GM12878 (cell line): Measurements from ENCODE around the gene UTF1. TPM values are rescaled to one million over a fixed set of nuclear protein-coding genes. Genes with fewer than 3 reads are reported as not detected.

Experiments
- ATAC-seq: fragments of 200-7000 bp; cut with Tn5 transposase; 3 replicates; pipeline ENCODE4 v1.9.1; 2020; ENCODE audit warnings: mild to moderate bottlenecking, moderate library complexity
- BruUV-seq: library from RNA; stranded (reverse); fragments of 400-500 nt; replicated peaks from 2 replicates; lab custom pipeline; 2021; lab: Mats Ljungman, UMichigan
- CTCF ChIA-PET: fragments of 300-600 bp; sonication (Branson Sonifier 250); formaldehyde crosslinking; extraction: SDS; loops from one replicate; lab custom pipeline; 2021; ENCODE audit warnings: inconsistent platforms; lab: Yijun Ruan, JAX
- POLR2A ChIA-PET: fragments of 350-600 bp; formaldehyde crosslinking; extraction: SDS; loops from one replicate; lab custom pipeline; 2021; ENCODE audit warnings: inconsistent platforms; lab: Charles Lee
- RAD21 ChIA-PET: fragments of 300-600 bp; sonication (Branson Sonifier 250); formaldehyde crosslinking; loops from one replicate; lab custom pipeline; 2023; ENCODE audit warnings: antibody characterized with exemption; ENCODE audit not compliant: unreplicated experiment; lab: Charles Lee
- SMC1A ChIA-PET: fragments of 300-600 bp; sonication (Branson Sonifier 250); formaldehyde crosslinking; loops from one replicate; lab custom pipeline; 2023; ENCODE audit not compliant: unreplicated experiment, uncharacterized antibody; lab: Charles Lee
- DNase-seq: peaks from one replicate; pipeline ENCODE4 v3.0.0-alpha.2; 2011; ENCODE audit warnings: low read depth, low spot score
- FAIRE-seq: peaks from 3 replicates; lab custom pipeline; 2011; peaks lifted over from hg19 to GRCh38; lab: Jason Lieb, UNC
- H2AFZ ChIP-seq: 2 replicates; pipeline ENCODE4 v1.6.0; 2011; ENCODE audit warnings: low read depth, low read length, control low read depth; ENCODE audit not compliant: control insufficient read depth
- H3K27ac ChIP-seq: 2 replicates; pipeline ENCODE4 v1.5.1; 2011; ENCODE audit warnings: control low read depth; ENCODE audit not compliant: control insufficient read depth, insufficient read depth
- H3K27me3 ChIP-seq, 2 experiments: replicated peaks in 1 of 2; 2 replicates each; pipeline versions ENCODE4 v1.6.0 to v1.6.1; 2011; ENCODE audit warnings: low read length in 1 of 2; ENCODE audit not compliant: control insufficient read depth in 2 of 2, insufficient read depth in 2 of 2
- H3K36me3 ChIP-seq, 2 experiments: 2 replicates each; pipeline ENCODE4 v1.5.1; 2011; ENCODE audit warnings: low read length in 1 of 2; ENCODE audit not compliant: control insufficient read depth in 2 of 2, insufficient read depth in 2 of 2
- H3K4me1 ChIP-seq: 2 replicates; pipeline ENCODE4 v1.6.1; 2011; ENCODE audit warnings: mild to moderate bottlenecking, low read length, moderate library complexity, mixed read lengths; ENCODE audit not compliant: control insufficient read depth, insufficient read depth
- H3K4me2 ChIP-seq: 2 replicates; pipeline ENCODE4 v1.6.0; 2011; ENCODE audit warnings: control low read depth; ENCODE audit not compliant: control insufficient read depth, insufficient read depth
- H3K4me3 ChIP-seq: fragments of 200-600 bp; sonication (generic); 2 replicates; pipeline ENCODE4 v1.5.1; 2016
- H3K79me2 ChIP-seq: 2 replicates; pipeline ENCODE4 v1.6.0; 2011; ENCODE audit warnings: low read length; ENCODE audit not compliant: control insufficient read depth, insufficient read depth
- H3K9ac ChIP-seq: 2 replicates; pipeline ENCODE4 v1.8.0; 2011; ENCODE audit warnings: low read length, control low read depth, mixed read lengths; ENCODE audit not compliant: control insufficient read depth, insufficient read depth
- H3K9me3 ChIP-seq: replicated peaks from 3 replicates; pipeline ENCODE4 v1.5.1; 2011; ENCODE audit warnings: mild to moderate bottlenecking, low read length; ENCODE audit not compliant: control insufficient read depth, insufficient read depth
- H4K20me1 ChIP-seq: 2 replicates; pipeline ENCODE4 v1.6.0; 2011; ENCODE audit not compliant: control insufficient read depth, insufficient read depth
- BCL3 ChIP-seq: IDR thresholded peaks from 2 replicates; pipeline ENCODE4 v1.6.1; 2011; ENCODE audit warnings: borderline replicate concordance, low read depth, mild to moderate bottlenecking, moderate library complexity, low read length; ENCODE audit not compliant: insufficient read depth, poor library complexity, severe bottlenecking
- CHD2 ChIP-seq: IDR thresholded peaks from 2 replicates; pipeline ENCODE4 v1.6.1; 2011; ENCODE audit warnings: low read depth, low read length, improper control_type of control experiment, borderline replicate concordance
- HCFC1 ChIP-seq: fragments of 150-350 bp; IDR thresholded peaks from 2 replicates; pipeline ENCODE4 v1.6.1; 2014; ENCODE audit warnings: low read length
- HDAC6 ChIP-seq: fragments of 200-600 bp; sonication (generic); IDR thresholded peaks from one replicate; pipeline ENCODE4 v1.8.0; 2017; ENCODE audit warnings: antibody characterized with exemption; ENCODE audit not compliant: unreplicated experiment
- JUND ChIP-seq: IDR thresholded peaks from 2 replicates; pipeline ENCODE4 v1.6.1; 2012; ENCODE audit warnings: low read depth, mild to moderate bottlenecking, low read length, improper control_type of control experiment, moderate library complexity
- MXI1 ChIP-seq: fragments of 150-350 bp; IDR thresholded peaks from 2 replicates; pipeline ENCODE4 v1.6.1; 2011; ENCODE audit warnings: low read depth, mild to moderate bottlenecking, inconsistent platforms, low read length, improper control_type of control experiment
- NFXL1 ChIP-seq: fragments of 450-650 bp; IDR thresholded peaks from 2 replicates; pipeline ENCODE4 v1.6.1; 2017; ENCODE audit warnings: antibody characterized with exemption, mild to moderate bottlenecking, borderline replicate concordance
- NFYB ChIP-seq: IDR thresholded peaks from 2 replicates; pipeline ENCODE4 v1.6.1; 2011; ENCODE audit warnings: low read depth, mild to moderate bottlenecking, low read length, improper control_type of control experiment, moderate library complexity; ENCODE audit not compliant: insufficient read depth
- PML ChIP-seq: IDR thresholded peaks from 2 replicates; pipeline ENCODE4 v1.6.1; 2012; ENCODE audit warnings: low read length, inconsistent platforms
- RUNX3 ChIP-seq: IDR thresholded peaks from 2 replicates; pipeline ENCODE4 v1.6.1; 2012; ENCODE audit warnings: low read length, inconsistent platforms
- TCF7 ChIP-seq: IDR thresholded peaks from 2 replicates; pipeline ENCODE4 v1.6.1; 2014; ENCODE audit warnings: antibody characterized with exemption, borderline replicate concordance
- ZNF622 ChIP-seq: fragments of 450-650 bp; IDR thresholded peaks from 2 replicates; pipeline ENCODE4 v1.6.1; 2017; ENCODE audit warnings: mild to moderate bottlenecking, inconsistent platforms
- WGBS: methylation state at CpG from one replicate; pipeline ENCODE4 v1.1.6; 2016; ENCODE audit warnings: low lambda C conversion rate; ENCODE audit not compliant: insufficient replicate concordance, insufficient coverage; ENCODE audit errors: missing lambda C conversion rate; 5-methylcytosine and 5-hydroxymethylcytosine counted together
- in situ Hi-C: fragments of 300-500 bp; cut with MboI; formaldehyde crosslinking; loops from 9 replicates; pipeline ENCODE4 v1.14.3; 2018; ENCODE audit warnings: mixed read lengths
- intact Hi-C: fragments of 100-400 bp; cut with micrococcal nuclease; formaldehyde crosslinking; loops from one replicate; pipeline ENCODE4 v1.14.2; 2022; ENCODE audit not compliant: unreplicated experiment
- polyA plus RNA-seq, 11 experiments: library from polyadenylated mRNA; depleted of rRNA in 4 of 11; unstranded in 6 of 11; stranded (reverse) in 5 of 11; fragments of >200 nt; fragmentation: Nextera tagmentation in 4 of 11; fragmentation: Illumina TruSeq in 1 of 11; extraction: Ambion mirVana in 4 of 11; extraction: Trizol in 1 of 11; gene quantifications; 1 replicate in 1 of 11; 2 replicates in 10 of 11; pipeline versions ENCODE4 v1.2.1 to v1.2.3, GENCODE V29; 2011 to 2016; ENCODE audit warnings: inconsistent platforms in 2 of 11, missing spikeins in 2 of 11, low read depth in 1 of 11
- total RNA-seq, 4 experiments: library from RNA; depleted of rRNA in 3 of 4; stranded (reverse); fragments of >200 nt in 3 of 4; fragmentation: Illumina TruSeq in 1 of 4; extraction: Trizol in 1 of 4; gene quantifications; 2 replicates each; pipeline versions ENCODE4 v1.2.1 to v1.2.3, GENCODE V29; 2013 to 2021

Gene UTF1
- total and polyA plus RNA-seq, 10 of the 15 experiments (the other 5 are each of a cell fraction or from before 2014, with no cell fraction given): not detected

- no peaks in the 10 kb centered on the region; the same call in 1 of the 2 replicates for H4K20me1 ChIP-seq
- RAD21 ChIA-PET: no interaction called here
- POLR2A ChIA-PET: no interaction called here
- no peak for TF ChIP-seq RUNX3
- no peak for TF ChIP-seq NFXL1
- TF ChIP-seq HDAC6: no peak
- no peak for TF ChIP-seq BCL3
- no peak for TF ChIP-seq ZNF622
- TF ChIP-seq MXI1: no peak
- TF ChIP-seq JUND: no peak
- no peak for TF ChIP-seq HCFC1
- no peak for TF ChIP-seq CHD2
- no peak for TF ChIP-seq PML
- TF ChIP-seq NFYB: no peak
- TF ChIP-seq TCF7: no peak
- FAIRE-seq (no peak), DNase-seq (no peak), ATAC-seq (no peak)
- no TSS peak for BruUV-seq
- intact Hi-C loops (no loop called here), in situ Hi-C loops (no loop called here)
- H3K4me1 ChIP-seq: peaks cover 15% of the 10 kb centered on the region
- CTCF ChIA-PET: no interaction called here
- H3K36me3 ChIP-seq: no peaks in the 10 kb centered on the region
- H3K9ac ChIP-seq: no peak overlapping the region
- 0 out of 4 replicates have a peak, but pooled peaks cover 0 to 1% of the 10 kb centered on the region in 2 experiments for H3K27me3 ChIP-seq
- no peak overlapping the region for H2AFZ ChIP-seq
- no peak overlapping the region for H3K4me3 ChIP-seq
- no peak overlapping the region for H3K4me2 ChIP-seq
- no peaks in the 10 kb centered on the region for H3K79me2 ChIP-seq
- H3K9me3 ChIP-seq: no peaks in the 10 kb centered on the region
- SMC1A ChIA-PET: no interaction called here
- H3K27ac ChIP-seq: no peak overlapping the region
- WGBS: 42% methylated on average over 14 of the region's 14 CpGs
Measured at GRCh38 chr10:133243593-133243992, 13.6 kb downstream of the UTF1 start.
